HG03103 (cell line): ENCODE data around the gene NRXN3.

Experiments used
- ATAC-seq: cut with Tn5 transposase; IDR thresholded peaks from one replicate; pipeline ENCODE4 v1.9.1; 2021; ENCODE audit warnings: low read depth; ENCODE audit not compliant: unreplicated experiment

Gene NRXN3

DNA sequence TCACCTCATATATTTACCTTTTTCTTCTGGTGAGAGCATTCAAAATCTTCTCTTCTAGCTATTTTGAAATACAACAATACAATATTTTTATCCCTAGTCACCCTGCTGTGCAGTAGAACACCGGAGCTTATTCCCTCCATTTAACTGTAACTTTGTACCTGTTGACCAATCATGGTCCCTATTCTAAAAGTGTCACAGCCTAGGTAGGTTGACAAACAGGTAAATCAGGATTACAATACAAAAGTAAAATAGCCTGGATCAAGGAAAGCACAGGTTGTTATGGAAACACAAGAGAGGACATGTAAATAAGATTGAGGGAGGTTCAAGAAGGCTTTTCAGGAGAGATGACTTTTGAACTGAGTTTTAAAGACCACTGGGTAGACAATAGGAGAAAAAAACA is 1370.2 kb downstream of the NRXN3 start:
- no peak for ATAC-seq

DNA sequence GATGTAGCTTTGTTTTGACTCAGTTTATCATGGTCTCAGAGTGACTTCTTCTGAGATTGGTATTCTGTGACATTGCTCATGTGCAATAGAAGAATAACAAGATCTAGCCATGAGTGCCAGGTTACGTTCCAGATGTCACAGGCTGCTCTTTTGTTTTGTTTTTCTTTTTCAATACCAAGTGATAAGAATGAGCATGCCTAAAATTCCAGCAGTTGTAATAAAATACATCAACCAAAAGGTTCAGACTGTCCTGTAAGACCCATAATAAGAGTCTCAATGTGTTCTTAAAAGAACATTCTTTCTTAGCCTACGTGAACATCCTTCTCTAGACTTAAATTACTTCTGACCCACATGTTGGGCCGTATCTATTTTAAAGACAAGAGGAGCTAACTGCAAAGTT is 1371.9 kb downstream of the NRXN3 start:
- no peak for ATAC-seq

DNA sequence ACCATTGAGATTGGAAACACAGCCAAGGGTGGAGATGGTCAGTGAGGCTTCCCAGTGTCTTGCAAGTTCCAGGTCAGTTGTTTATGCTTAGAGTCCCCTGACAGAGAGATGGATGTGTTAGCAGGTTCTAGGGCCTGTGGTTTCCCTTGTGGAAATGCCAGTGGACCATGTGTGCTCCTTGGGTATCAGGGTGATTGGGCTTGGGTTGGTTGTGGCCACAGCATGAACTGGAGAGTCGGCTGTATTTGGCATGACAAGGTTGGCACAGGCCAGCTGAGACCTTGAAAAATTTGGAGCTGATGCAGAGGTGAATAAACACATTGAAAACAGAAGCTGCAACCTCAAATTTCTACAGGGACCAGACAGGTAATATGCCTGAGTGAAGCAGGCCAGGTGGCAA is 1373.2 kb downstream of the NRXN3 start:
- ATAC-seq = no peak

DNA sequence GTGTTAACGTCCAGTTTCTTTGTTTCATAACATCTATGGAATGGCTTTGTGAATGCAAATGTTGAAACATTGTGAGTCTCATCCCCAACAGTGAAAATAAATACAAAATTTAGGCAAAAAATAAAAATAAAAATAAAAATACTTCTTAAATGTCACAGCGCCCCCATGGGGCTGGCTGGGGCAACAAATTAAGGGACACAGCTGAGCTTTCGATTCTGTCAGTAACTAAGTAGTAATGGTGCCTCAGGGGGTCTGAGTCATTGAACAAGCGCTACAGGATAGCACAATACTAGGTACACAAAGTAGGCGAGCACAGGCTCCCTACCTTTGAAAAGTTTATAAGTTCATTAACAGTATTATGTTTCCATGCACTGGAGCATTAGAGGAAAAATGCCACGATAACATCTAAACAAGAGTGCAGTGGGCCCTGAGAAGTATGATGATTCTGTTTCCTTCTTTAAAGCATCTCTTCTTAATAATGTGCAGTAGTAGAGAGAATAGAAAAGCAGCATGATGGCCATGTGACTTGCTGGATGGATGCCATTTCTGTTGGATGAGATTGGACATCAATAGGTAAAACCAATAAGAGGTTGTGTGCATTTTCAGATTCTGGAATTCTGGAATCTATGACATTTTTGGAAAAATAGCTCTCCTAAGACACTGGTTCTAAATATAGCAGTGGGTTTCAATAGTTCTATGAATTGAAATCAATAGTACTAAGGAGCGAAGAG is 1374.0 kb downstream of the NRXN3 start:
- ATAC-seq = no peak

DNA sequence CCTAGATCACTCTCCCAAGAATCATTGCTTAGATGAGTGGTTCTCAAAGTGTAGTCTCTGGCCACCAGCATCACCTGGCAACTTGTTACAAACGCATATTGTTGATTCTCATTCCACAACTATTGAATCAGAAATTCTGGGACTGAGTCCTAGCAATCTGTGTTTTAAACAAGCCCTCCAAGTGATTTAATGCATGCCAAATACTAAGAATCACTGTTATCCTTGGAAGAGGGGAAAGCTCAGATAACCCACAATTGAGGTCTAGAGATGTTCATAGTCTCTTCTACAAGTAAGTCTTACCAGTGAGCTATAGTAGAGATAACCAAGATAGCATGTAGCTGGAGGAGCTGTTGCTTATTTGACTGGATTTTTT is 1374.5 kb downstream of the NRXN3 start:
- no peak for ATAC-seq

DNA sequence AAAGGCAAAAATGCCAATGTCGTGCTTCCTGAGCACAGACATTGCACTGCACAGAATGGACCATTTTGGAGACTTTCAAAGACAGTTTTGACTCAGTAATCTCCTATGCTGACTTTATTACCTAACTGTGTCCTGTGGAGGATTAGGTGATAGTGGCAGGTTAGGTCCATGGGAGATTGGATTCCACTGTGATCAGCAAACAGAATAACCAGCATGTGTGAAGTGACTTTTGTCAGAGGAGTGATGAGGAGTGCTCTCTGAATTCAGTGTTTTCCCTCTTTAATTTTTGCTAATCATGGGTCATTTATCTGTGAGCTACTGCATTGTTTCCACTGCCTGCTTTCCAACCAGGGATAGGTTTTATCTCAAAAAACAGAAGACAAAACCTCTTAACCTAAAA is 1378.7 kb downstream of the NRXN3 start:
- no peak for ATAC-seq

DNA sequence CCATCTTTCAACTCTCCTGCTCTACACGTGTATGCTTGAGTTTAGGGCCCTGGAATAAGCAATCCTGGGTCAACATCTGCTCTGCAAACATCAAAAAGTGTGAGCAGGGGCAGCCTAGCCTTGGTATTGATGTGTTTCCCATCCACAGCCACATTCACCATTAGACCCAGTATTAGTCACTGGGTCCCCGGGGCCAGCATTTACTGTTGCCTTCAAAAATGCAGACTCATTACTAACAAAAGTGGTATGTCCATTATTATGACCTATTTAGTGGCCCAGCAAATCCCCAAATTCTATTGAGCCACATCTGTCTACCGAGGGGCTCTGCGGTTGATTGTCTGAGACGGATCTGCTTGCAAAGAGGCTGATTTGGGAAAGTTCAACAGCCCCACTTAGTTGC is 1379.3 kb downstream of the NRXN3 start:
- ATAC-seq = no peak

DNA sequence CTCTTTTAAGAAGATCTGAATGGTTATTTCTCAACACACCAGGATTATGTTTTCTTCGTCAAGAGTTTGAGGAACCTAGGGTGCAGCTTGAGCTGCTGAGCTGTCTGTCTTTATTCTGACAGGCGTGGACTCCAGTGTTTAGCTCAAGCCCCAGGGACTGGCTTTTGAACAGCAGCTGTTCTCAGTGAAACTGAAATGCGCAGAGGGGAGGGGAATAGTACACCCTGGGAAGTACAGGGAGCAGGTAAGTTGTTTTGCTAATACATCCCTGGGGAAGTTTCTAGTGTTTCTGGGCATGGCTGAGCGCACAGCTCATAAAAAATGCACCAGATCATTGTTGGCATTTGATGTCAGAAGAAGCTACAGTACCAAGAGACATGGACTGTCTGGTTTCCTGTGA is 1381.3 kb downstream of the NRXN3 start:
- no peak for ATAC-seq

DNA sequence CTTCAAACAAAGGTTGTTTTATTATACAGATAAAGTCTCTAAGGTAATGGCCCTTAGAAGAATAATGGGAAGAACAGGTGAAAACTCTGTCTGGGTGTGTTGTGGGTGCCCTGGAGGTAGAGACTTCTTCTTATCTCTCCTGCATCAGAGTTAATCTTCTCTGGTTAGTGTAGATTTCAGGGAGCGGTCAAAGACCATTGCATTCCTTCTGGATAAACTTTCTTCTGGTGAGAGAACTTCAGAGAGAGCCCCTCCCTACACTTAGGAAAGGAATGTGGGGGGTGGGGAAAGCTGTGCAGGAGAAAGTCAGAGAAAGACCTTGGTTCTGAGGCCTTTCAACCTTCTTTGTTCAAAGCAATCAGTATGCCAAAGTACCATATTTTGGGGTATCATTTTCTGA is 1382.6 kb downstream of the NRXN3 start:
- no peak for ATAC-seq

DNA sequence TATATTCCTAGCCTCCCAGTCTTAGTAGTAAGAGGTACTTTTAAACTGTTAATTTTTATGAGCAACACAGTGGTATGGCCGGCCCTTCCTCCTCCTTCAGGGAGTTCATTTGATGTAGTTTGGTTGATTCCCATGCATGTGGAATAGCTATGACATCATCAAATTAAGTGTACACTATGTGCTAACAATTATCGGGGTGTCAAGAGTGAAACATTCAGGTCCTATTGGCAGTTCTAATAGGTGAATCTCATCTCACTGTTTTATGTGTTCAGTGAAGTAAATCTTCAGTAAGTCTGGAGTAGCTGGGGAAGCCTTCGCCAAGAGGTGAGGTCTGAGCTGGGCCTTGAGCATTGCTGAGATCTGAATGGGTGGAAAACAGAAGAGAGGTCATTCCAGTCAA is 1384.6 kb downstream of the NRXN3 start:
- no peak for ATAC-seq

DNA sequence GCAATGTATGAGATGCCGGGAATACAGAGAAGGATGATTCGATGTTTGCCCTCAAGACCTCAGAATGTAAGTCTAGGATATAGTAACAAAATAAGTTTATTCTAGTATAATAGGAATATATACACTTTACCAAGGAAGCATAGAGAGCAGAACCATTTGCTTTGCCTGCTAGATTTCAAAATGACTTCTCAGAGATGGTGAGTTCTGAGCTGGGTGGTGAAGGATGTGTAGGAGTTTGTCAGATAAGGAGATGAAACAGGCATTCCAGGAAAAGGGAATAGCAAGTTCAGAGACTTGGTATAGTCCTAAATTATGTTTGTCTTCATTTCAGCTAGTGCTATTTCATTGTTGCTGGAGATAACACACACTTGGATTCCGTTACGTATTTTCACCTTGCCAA is 1385.3 kb downstream of the NRXN3 start:
- no peak for ATAC-seq

DNA sequence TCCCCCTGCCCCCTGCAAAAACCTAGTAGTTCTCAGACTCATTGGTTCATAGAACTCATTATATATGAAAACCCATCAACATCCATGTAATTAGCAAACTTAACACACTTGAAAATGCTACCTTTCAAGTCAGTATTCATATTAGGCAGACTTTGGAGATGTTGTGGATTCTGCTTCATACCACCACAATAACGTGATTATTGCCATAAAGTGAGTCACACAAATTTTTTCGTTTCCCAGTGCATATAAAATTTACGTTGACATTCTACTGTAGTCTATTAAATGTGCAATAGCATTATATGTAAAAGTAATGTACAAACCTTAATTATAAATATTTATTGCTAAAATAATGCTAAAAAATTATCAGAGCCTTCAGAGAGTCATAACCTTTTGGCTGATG is 1387.1 kb downstream of the NRXN3 start:
- no peak for ATAC-seq

DNA sequence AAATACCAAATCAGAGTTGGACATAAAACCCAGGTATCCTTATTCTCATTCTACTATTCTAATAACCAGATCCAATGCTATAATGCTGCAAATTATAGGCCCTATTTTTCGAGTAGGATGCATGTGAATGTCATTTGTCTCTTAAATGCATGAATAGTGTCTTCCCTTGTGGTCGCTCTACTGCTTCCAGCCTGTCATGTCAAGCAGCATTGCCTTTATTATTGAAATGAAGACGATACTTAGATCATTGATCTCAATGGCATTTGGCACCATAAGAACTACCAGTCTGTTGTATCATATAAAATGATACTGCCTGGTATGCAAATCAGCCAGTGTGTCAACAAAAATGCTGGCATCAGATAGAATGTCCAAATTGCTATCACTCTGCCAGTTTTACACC is 1392.0 kb downstream of the NRXN3 start:
- ATAC-seq = no peak

DNA sequence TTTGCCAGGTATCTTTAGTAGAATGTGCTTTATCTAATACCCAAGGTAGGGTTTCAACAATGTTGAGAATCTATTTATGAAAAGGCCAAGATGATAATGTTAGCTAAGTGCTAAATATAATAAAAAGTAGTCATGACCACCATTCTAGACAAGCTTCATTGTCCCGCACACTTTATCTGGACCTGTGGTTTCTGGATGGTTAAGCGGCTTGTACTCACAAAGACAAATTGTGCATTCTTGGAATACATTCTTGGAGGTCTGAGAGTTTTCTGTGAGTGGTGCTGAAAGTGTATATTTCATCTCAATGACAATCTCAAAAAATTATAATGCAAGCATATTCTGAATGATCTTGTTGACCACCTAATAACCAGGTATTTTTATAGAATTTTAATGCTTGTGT is 1394.2 kb downstream of the NRXN3 start:
- ATAC-seq = no peak

DNA sequence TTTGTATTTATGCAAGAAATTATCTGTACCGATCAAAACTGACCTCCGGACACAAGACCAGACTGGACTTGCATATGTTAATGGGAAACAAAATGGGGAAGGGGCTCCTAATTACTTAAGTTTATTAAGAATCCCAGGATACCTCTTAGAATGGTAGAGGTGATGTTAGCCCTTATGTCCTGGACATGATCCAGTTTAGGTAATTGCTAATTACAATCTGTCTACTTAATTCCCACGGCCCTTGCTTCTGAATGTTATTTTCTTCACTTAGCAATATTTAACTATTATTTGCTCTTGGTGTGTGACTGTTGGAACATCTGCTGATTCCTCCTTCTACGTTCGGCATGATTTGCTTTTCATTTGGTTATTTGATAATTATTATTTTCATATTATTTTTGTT is 1397.1 kb downstream of the NRXN3 start:
- no peak for ATAC-seq

DNA sequence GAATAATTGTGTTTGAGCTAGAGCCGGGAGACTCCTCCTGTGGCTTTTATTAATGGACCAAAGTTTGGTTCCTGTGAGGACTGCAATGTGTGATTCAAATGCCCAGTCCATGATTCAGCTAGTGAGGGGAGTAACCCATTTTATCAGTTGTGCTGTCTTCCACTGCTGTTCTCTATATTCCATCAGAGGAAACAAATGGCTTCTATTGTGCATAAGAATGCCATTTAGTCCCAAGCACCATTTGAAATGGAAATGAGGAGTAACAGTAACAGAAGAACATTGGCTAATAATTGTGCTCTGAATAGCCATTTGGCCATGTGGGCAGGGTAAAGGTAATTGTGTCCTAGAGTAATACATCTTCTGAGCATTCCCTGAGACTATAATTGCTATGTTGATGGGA is 1398.4 kb downstream of the NRXN3 start:
- ATAC-seq = no peak

DNA sequence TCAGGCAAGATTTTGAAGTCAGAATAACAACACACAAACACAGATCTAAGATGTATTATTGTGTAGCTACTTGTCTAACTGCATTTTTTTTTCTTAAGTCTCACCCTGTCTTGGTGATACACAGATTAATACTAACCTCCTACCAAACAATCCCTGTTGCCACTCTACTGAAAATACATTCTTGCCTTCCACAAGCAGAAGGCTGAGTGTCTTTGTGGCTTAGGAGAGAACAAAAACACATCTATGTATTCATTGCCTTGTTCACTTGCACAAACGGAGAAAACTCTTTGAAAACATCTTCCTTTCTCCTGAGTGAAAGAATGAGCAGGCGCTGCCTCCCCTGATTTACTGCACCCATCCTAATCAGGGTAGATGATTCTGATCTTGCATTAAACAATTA is 1398.9 kb downstream of the NRXN3 start:
- ATAC-seq = no peak

DNA sequence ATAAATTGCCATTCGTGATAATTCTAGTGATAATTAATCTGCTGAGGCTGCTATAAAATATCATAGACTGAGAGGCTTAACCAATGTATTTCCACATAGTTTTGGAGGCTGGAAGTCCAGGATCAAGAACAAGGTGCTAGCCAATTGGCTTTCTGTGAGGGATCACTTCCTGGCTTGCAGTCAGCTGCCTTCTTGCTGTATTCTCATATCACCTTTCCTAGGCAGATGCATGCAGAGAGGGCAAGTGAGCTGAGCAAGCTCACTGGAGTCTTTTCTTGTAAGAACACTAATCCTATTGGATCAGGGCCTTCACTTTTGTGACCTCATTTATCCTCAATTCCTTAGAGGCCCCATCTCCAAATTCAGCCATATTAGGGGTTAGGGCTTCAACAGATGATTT is 1400.5 kb downstream of the NRXN3 start:
- no peak for ATAC-seq

DNA sequence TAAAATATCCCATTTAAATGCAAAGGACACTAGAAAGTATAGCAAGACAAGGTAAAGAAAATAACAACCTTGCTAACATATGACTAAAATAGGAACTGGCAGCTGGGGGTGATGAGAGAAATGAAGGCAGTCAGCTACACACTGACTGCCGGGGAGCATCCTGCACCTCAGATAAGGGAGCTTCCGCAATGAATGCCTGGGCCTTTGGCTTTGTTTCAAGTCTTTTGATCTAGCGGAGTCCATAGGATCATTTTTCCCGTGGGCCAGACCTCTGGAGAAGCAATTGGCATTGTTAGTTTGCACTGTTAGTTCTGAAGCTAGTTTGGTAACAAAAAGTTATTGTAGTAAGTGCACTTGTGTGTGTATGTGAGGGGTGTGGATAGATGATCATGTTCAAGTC is 1401.2 kb downstream of the NRXN3 start:
- ATAC-seq = no peak

DNA sequence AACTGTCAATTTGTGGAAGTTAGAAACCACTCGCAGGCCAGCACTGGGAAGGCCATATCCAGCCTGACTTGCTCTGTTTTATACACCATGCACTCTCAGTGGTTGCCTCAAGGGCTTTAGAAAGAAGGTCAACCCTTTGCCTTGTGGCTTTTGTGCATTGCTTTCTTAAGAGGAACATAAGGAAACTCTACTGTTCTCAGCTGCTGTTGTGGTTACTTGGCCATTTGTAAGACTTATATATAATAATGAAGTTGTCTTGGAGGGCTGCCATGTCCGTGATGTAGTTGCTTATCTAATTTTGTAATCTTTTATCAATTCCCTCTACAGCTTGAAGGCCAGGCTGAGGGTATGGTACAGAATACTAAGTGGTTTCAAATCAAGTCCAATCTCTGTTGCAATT is 1403.3 kb downstream of the NRXN3 start:
- ATAC-seq = no peak

DNA sequence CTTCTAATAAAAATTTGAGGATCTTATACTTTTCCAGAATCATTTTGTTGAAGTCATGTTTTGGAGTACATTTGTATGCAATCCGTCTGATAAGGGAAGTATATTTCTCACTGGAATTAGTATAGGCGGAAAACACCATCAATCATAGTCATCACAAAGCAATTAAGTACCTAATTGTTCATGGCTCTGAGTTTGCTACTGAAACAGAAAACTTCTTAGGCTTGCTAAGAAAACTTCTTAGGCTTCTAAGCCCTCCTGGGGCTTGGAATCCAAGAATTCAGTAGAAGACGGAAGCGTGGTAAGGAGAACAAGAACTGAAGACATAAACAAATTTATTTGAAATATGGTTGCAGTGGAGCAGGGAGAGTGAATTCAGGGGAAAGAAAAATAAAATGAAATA is 1404.9 kb downstream of the NRXN3 start:
- no peak for ATAC-seq

DNA sequence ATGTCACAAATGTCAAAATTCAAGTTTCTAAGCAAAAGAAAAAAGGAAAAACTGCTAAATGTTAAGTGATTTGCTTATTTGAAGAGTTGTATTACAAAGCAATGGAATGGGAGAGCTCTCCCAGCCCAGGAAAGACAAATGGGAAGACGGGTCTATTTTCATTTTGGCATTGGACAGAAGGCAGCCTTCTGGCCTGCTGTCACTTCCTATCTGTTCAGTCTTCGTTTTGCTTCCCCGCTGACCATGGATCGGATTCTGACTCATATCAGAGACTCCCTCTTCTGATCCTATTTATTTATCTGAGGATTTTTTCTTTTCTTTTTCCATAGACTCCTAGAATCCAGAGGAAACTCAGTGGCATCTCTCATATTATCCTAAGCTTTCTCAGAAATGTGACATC is 1406.3 kb downstream of the NRXN3 start:
- ATAC-seq = no peak

DNA sequence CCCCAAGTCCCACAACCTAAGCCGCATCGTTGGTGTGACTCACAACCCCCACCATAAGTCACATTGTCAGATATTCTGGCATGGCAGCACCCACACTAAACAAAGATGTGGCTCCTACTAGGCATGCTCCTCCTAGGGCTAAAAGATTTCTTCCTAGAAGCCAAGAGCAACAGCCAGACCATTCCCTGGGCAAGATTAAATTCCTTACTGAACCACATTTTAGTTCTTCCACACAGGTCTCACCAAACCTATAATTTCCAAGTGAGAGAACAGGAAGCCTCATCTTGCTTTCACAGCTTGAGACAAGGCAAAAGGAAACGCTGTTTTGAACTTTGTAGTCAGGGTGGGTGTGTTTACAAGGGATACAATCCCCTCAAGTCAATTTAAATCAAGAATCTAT is 1408.3 kb downstream of the NRXN3 start:
- ATAC-seq = no peak
